ENCODE measurements around the gene ACOT8.

DNA sequence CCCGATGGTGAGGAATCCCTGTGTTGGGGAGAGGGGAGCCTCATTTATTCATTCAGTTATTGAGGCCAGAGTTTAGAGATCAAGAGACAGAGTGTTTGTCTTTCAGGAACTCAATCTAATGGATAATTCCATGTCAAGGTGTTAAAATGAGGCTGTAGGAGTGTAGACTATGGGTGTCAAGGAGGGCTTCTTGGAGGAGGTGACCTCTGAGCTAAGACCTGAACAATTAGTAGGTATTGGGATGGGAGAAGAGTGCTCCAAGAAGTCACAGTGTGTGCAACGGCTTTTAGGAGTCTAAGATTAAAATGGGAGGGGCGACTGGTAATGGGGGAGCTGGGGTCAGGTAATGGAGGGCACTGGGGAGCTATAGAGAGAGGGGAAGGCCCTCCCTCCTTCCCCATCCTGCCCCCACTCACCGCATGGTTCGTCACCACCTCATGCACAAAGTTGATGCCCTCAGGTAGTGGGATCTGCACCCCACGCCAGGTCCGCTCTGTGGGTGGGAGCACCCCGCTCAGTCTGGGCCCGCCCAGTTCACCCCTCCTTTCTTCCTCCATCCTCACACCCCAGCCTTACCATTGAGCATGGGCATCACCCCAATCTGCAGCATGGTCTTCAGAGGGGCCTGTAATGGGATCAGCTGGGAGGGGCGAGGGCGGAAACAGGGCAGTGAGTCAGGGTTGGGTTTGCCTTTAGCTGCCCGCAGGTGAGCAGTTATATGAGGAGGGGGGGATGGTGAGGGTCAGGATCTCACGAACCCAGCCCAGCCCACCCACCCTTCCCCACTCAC, 42.0 kb upstream of the ACOT8 start:
- no peak for TF ChIP-seq EZH2 (IDR thresholded peaks at IDR 0.05; ENCODE audit: insufficient read depth, poor library complexity, severe bottlenecking)
- no peak for TF ChIP-seq EZH2phosphoT487 (IDR thresholded peaks at IDR 0.05; ENCODE audit: insufficient read depth, low read depth)

All from GM23248 (cell line).